NCI-H1694 (cell line): ENCODE data around the gene FREM2.

Source experiments
- DNase-seq: peaks from one replicate; lab custom pipeline; 2025; lab: John Stamatoyannopoulos, UW

Gene FREM2

DNA sequence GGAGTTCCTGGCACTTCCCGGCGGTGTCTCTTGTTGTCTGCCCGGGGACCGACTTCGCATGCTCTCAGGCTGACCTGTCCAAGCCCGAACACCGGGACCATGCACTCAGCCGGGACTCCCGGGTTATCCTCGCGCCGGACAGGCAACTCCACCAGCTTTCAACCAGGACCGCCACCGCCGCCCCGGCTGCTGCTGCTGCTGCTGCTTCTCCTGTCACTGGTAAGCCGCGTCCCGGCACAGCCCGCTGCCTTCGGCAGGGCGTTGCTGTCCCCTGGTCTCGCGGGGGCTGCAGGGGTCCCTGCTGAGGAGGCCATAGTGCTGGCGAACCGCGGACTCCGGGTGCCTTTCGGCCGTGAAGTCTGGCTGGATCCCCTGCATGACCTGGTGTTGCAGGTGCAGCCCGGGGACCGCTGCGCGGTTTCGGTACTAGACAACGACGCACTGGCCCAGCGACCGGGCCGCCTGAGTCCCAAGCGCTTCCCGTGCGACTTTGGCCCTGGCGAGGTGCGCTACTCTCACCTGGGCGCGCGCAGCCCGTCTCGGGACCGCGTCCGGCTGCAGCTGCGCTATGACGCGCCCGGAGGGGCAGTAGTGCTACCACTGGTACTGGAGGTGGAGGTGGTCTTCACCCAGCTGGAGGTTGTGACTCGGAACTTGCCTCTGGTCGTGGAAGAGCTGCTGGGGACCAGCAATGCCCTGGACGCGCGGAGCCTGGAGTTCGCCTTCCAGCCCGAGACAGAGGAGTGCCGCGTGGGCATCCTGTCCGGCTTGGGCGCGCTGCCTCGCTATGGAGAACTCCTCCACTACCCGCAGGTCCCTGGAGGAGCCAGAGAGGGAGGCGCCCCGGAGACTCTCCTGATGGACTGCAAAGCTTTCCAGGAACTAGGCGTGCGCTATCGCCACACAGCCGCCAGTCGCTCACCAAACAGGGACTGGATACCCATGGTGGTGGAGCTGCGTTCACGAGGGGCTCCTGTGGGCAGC, 661 bp downstream of the FREM2 start:
- DNase-seq: no peak

DNA sequence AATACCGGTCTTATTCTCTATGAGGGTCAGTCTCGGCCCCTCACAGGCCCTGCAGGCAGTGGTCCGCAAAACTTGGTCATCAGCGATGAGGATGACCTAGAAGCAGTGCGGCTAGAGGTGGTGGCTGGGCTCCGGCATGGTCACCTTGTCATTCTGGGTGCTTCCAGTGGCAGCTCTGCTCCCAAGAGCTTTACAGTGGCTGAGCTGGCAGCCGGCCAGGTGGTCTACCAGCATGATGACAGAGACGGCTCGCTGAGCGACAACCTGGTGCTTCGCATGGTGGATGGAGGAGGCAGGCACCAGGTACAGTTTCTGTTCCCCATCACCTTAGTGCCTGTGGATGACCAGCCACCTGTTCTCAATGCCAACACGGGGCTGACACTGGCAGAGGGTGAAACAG, 1.8 kb downstream of the FREM2 start:
- no peak for DNase-seq

DNA sequence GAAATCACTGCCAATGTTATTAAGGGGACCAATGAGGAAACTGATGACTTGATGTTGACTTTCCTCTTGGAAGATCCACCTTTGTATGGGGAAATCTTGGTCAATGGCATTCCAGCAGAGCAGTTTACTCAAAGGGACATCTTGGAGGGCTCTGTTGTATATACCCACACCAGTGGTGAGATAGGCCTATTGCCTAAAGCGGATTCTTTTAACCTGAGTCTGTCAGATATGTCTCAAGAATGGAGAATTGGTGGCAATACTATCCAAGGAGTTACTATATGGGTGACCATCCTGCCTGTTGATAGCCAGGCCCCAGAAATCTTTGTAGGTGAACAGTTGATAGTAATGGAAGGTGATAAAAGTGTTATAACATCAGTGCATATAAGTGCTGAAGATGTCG, 3.4 kb downstream of the FREM2 start:
- no peak for DNase-seq

DNA sequence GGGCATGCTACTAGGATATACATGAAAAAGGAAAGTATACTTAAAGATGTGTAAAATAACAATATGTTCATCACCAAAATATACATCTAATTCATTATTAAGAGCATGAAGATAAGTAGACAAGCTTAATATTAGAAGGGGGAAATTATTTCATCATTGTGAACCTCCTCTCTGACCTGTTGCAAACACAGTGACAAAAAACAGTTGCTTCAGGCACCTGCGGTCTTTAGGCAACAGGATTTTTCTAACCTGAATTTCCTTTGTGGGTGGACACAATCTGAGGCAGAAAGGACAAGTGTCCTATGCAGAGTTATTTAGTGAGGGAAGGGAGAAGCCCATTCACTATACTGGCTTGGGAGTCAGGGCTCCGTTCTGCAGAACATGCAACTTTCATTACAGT, 6.3 kb downstream of the FREM2 start:
- DNase-seq: no peak

DNA sequence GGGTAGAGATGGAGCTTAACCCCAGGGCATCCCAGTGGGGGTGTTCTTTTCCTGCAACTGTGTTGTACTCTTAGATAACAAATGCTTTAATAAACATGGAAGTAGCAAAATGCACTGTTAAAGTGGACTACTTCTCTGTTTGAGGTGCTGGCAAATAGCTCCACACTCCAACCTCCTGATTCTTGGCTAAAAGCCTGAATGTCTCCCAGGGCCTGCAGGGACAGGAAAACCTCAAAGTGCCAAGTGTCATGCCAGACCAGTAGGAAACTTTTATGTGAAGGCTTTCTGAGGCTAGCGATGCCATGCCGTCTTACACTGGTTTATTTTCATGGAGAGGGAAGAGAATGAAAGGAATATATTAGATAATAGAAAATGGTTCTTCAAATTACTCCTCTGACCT, 6.8 kb downstream of the FREM2 start:
- no peak for DNase-seq

DNA sequence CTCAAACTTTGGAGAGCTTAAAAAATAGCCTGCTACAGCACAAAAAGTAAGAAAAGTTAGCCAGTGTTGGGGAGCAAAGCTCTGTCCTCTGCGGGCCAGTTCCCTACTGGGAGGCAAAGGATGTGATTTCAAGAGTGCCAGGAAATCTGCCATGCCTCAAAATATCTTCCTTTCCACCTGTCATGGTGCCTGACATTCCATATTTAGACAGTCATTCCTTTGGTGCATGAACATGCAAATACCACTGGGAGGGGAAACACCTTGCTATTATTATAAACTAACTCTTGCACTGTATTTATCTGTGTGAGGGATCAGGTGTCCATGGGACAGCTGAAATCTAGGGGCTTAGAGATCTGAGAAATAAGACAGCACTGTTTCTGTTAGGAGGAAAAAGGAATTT, 10.3 kb downstream of the FREM2 start:
- DNase-seq: no peak

DNA sequence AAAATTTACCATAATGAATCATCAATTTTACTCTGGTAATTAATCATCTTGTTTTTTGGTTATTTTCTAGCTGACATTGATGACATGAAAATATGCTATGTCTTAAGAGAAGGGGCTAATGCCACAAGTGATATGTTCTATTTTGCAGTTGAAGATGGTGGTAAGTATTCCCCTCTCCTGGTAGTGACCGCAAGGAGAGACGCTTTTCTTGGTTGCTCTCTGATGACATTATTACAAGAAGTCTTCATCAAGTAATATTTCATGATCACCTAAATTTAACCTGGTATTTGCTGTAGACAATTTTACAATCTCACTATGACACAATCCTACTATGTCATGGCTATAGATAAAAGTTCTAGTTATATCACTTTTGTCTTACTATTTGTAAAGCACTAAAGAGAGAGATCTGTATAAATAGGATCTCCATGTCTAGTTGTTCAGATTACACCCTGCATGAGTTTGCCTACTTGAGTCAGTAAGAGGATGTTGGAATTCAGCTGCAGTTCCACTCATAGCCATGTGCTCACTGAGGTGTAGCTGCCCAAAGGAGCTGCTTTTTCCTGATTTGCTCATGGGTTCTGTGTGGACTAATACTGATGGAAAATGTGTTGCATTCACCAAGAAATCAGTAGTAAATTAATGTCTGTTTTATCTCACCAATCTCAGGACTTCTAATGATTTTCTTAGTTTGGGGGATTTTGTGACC, 10.9 kb downstream of the FREM2 start:
- DNase-seq: no peak

DNA sequence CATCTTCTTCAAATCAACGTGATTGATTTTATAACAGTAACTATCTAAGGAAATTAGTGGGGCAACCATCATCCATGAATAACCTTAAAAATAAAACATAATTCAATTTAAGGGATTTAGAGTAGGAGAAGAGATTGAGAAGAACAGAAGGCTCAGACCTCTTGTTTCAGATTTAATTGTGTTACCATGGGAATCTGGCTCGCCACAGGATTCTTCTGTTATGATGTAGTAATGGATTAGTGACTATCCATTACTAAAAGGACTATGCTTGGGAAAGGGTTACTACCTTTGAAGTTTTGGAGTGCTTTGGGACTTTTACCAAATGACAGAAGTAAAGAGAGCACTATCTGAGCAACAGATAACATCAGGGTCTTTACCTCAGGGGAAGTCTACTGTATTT, 13.2 kb downstream of the FREM2 start:
- DNase-seq: no peak

DNA sequence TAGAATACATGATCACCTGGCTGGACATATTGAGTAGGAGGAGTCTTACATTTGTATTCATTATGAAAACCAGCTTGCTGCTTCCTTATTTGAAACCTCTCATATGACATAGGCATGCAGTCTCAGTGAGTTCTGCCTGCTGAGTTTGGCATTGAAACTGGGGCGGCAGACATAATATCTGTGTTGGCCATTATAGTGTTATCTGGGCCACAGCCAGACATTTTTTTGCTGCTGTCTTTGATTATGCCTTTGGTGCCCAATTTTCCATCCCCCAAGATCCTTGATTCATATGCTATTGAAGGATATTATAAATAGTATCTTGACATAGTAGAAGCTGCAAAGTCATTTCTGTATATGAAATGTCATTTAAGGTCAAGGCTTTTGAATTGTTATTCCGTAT, 15.8 kb downstream of the FREM2 start:
- DNase-seq: no peak

DNA sequence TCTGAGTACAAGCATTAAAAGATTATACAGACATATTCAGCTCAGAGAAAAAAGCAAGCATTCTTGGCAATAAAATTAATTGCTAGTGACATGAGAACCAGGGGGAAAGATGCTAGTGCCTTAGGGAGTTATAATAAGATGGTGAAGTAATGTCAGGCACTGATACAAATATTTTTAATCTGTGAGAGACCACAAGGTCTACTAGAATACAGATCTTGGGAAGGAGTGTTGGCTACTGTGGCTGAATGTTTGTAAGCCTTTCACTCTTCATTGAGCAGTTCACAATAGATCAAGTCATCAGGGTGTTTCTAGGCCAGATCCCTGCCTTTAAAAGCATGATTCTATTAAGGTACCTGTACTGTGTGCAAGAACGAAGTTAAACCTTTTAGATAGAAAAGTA, 16.4 kb downstream of the FREM2 start:
- no peak for DNase-seq

DNA sequence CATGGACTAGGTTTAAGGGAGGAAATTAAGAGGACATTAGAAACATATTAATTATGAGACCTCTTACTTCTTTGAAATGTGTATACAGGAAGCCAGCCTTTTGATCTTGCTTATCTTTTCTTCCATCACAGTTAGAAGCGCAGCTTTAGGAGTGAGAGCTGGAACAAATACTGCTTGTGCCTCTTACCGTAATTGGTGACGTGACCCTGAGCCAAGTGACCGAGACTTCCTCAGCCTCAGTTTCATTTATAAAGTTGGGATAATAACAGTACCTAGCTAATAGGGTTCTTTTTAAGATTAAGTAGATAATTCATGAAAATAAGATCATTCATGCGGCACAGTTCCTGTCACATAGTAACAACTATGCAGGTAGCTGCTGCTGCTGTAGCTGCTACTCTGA, 18.5 kb downstream of the FREM2 start:
- no peak for DNase-seq

DNA sequence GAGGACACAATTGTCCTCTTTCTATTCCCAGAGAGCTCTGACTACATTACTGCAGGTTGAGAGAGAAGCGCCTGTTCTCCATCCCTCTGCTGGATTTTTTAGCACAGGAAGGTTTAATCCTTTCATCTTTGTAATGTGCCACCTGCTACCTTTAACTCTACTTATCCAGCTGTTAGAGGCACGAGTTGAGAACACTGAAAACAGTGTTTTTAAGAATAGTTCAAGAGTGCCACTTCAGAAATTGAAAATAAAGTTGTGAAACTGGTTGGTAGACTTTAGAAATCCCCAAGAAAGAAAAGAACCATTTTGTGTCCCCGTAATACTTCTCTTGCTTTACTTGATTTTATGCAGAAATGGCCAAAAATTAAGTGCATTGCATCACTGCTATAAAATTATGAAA, 20.6 kb downstream of the FREM2 start:
- DNase-seq: no peak

DNA sequence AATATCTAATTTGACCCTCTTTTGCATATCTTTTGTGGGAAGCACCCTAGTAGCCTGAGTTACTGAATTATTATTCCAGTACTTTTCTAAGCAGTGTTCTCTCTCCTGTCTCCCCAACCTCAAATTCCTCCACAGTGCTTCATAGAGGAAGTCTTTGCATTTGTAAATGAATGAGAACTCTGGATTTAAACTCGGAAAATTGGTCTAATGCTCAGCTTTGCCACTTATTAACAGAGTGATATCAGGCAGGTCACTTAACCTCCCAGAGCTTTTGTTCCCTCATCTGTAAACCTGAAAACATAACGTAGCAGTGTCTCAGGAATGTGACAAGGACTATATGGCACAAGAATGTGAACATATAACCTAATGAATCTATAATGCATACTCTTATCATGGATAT, 26.2 kb downstream of the FREM2 start:
- DNase-seq: no peak

DNA sequence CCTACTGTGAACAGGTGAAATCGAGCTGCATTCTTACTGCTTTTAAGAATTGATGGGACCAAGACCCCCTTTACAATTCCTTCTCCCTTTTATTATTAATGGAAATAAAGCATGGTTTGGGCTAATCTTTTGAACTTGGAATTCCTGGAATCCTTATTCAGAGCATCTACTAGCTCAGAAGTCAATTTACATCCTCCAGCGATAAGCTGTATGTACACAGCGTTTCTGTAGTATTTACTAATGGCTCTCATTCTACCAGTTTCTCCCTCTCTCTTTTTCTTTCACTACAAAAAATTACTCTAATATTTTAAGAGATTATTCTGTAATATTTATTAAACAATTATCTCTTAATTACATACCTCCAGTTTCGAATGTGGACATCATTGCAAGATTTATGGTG, 31.5 kb downstream of the FREM2 start:
- DNase-seq: no peak

DNA sequence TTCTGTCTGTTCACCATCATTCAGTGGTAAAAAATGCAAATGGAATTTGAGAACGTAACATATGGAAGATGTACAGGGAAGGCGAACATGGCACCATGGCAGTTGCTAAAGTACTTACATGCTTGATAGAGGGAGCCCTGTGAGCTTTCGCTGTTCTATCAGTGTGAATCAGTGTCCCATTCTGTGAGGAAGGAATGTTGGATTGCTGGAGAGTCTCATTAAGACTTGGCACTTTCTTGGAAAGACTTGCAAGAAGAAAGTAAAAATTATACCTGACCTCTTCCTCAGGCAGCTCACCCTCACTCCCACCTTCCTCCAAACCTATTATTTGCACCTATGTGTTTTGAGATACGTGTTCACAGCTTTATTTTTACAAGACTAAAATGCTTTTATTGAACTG, 43.5 kb downstream of the FREM2 start:
- no peak for DNase-seq

DNA sequence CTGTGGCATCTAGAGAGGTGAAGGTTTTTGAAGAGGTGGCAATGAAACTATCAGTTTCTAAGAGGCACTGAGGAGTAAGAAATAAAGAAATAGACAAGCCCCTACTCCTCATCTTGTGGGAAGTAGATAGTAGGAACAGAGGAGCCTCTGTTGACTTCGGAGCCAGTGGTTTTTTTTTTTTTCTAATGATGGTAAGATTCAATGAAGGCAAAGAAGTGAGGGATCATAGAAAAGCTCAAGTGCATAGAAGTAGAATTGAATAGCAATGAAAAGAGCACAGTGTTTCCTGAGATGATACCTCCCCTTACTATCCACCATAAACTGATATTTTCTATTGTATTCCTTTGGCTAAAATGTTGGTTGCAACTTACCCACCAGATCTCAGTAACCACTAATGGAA, 46.3 kb downstream of the FREM2 start:
- DNase-seq: no peak

DNA sequence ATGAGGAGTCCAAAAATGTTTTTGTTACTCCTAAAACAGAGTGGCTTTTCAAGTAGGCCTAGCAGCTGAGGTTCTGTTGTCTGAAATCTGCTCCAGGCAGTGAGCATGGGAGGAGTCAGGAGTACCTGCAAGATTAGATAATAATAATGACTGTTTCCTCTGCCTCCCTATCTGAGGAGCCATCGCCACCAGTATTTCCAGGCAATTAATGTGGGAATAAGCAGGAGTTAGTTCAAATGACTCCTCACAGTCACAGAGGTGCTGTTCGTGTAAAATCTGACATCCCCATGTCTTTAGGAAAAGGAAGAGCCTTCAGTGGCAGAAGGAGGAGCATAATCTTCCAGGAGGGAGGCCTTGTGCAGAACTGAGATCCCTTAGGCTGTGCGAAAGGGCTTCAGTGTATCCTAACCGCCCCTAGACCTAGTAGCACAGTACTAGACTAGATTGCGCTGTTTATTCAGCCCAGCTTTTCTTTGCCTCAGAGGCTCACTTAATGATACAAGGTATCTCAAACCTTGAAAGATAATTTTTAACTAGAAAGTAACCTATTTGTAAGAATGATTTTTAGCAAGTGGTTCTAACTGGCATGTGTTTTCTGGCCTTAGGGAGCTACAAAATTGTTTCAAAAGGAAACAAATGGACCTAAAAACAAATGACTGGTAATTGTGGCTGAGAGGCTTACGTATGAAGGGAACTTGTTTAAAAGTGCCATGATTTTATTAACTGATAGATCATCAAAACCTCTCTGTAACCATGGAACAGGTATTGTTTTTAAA, 49.0 kb downstream of the FREM2 start:
- no peak for DNase-seq

DNA sequence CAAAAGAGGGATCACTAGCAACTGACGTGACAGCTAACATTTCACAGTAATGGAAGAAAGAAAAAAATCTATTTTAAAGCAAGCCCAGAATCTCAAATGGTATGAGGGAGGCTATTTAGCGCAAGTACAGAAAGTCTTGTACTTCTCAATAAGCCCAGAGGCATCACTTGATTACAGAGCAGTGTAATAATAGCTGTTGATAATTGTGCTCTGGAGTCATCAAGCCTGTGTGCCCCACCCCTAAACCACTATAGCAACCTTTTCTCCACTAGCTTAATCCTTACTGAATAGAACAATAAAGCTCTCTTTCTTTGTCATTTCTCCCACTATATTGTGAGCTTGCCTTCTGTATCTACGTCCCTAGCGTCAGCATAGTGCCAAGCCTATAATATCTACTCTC, 56.6 kb downstream of the FREM2 start:
- no peak for DNase-seq

DNA sequence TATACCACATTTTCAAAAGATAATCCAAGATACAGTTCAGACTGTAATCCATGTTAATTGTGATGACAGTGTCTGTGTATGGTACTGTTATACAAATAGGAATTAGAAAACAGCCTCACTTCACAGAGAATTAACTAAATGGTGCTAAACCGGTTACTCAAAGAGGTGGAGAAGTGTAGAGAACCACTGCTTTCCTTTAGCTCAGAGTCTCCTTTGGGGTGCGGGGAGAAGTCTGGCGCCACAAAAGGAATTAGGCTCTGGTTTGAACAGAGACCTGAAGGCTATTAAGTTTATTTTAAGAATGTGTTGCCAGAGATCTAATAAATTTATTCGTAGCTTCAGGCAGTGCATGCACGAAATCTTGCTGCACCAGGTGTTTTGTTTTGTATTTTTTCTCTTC, 65.8 kb downstream of the FREM2 start:
- DNase-seq: no peak

DNA sequence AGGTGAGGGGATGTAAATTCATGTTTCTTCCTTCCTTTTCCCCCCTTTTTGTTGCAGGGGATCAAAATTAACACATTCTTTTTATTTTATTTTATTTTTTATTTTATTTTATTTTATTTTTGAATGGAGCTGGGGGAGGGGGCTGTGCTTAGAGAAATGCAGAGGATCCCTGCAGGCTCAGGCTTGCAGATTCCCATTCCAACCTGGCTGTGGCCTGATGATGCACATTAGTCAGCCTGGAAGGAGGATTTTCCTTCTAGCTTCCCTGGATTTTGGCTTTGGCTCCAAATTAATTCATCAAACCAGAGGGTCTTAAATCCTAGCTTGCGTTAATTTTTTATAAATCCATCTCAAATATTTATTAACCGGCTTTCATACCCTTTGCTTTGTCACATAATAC, 67.0 kb downstream of the FREM2 start:
- DNase-seq: no peak

DNA sequence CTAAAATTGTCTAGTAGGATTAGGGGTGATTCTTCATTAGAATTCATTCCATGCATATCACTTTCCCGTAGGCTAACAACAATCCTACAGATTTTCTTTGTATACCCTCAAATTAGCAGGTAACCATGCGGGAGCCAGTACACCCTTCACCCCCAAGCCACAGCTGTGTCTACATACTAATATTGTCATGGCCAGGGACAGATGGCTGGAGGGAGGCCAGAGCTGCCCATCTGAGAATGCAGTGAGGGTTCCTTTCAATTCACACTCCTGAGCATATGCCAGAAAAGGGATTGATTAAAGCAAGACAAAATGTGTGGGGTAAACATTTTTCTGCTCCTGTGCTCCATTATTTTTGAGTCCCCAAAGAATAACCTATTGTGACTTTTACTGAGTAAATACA, 68.9 kb downstream of the FREM2 start:
- DNase-seq: no peak

DNA sequence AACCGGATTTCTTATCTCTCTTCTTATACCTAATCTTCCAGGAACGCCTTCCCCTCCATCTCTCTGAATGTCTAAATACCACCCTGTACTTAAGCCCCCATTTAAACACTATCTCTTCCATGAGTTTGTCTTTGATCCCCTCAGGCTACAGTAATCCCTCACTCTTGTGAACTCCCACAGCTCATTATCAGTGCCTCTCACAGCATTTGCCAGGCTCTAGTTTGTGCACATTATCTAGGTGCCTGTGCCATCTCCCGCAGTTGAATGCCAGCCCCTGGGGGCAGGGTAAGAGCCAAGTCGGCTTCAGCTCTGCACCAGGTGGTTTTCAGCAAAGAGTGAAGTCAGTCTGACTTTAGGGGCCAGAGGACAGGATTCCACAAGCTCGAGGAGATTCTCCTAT, 71.4 kb downstream of the FREM2 start:
- no peak for DNase-seq

DNA sequence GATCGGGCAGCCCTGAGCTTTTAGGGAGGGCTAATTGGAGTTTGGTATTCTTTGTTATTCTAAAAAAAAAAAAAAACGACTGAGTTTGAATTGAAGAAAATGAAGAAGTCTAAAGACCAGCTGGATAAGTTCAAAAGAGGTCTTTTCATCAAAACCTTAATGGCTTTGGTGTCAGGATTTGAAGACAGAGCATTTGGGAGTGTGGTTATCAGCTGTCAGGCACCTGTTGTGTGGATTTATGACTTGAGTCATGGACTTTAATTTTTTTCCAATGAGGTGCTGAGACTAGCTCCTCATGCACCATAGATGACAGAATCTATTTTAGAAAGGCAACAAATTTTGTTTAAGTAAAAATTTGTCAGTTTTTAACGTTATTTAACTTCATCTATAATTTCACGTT, 72.5 kb downstream of the FREM2 start:
- DNase-seq: no peak
